Common myeloid progenitor, CD34-positive (primary cell): ENCODE measurements around the gene ELOVL3. TPM values are rescaled to one million over a fixed set of nuclear protein-coding genes. Genes with fewer than 3 reads are reported as not detected.

Experiments used
- CTCF ChIA-PET: fragments of 350-600 bp; sonication (Branson Sonifier 250); formaldehyde crosslinking; loops from one replicate; lab custom pipeline; 2021; ENCODE audit warnings: antibody characterized with exemption; lab: Charles Lee
- POLR2A ChIA-PET: fragments of 350-600 bp; sonication (Branson Sonifier 250); formaldehyde crosslinking; loops from one replicate; lab custom pipeline; 2021; ENCODE audit warnings: antibody characterized with exemption; lab: Charles Lee
- DNase-seq, 3 donors: peaks; one replicate each; pipeline versions ENCODE4 v3.0.0 to v3.0.0-alpha.2; 2013
- H3K27ac ChIP-seq, 2 experiments: 1 replicate in 1 of 2; 2 replicates in 1 of 2; pipeline ENCODE4 v1.7.0; 2013; ENCODE audit warnings: inconsistent platforms in 2 of 2, low read length in 2 of 2, mild to moderate bottlenecking in 2 of 2, low read depth in 1 of 2, moderate library complexity in 1 of 2; ENCODE audit not compliant: severe bottlenecking in 2 of 2, insufficient read depth in 1 of 2, poor library complexity in 1 of 2
- H3K27me3 ChIP-seq, 5 experiments: replicated peaks in 2 of 5; 1 replicate in 3 of 5; 2 replicates in 2 of 5; pipeline versions ENCODE4 v1.6.1 to v1.7.0; 2013; ENCODE audit warnings: low read length in 4 of 5, mild to moderate bottlenecking in 2 of 5, moderate library complexity in 2 of 5, inconsistent platforms in 1 of 5; ENCODE audit not compliant: insufficient read depth in 5 of 5, control insufficient read depth in 4 of 5
- H3K36me3 ChIP-seq, 4 experiments: 1 replicate in 2 of 4; 2 replicates in 2 of 4; pipeline versions ENCODE4 v1.6.1 to v1.7.0; 2013; ENCODE audit warnings: low read length in 3 of 4, control low read depth in 1 of 4, mild to moderate bottlenecking in 1 of 4; ENCODE audit not compliant: control insufficient read depth in 4 of 4, insufficient read depth in 4 of 4
- H3K4me1 ChIP-seq, 4 experiments: 1 replicate in 3 of 4; 2 replicates in 1 of 4; pipeline versions ENCODE4 v1.6.1 to v1.7.1; 2013; ENCODE audit warnings: low read length in 3 of 4, mild to moderate bottlenecking in 3 of 4, control low read depth in 1 of 4, inconsistent platforms in 1 of 4, moderate library complexity in 1 of 4; ENCODE audit not compliant: control insufficient read depth in 4 of 4, insufficient read depth in 4 of 4; ENCODE audit errors: control extremely low read depth in 1 of 4
- H3K4me3 ChIP-seq, 7 experiments: 1 replicate in 4 of 7; 2 replicates in 3 of 7; pipeline versions ENCODE4 v1.5.1 to v1.7.0; 2013; ENCODE audit warnings: mild to moderate bottlenecking in 7 of 7, low read length in 6 of 7, moderate library complexity in 6 of 7, inconsistent platforms in 2 of 7, low read depth in 2 of 7, control low read depth in 1 of 7; ENCODE audit not compliant: insufficient read depth in 4 of 7, control insufficient read depth in 1 of 7; ENCODE audit errors: extremely low read depth in 1 of 7
- H3K9me3 ChIP-seq, 5 experiments: 1 replicate in 4 of 5; 2 replicates in 1 of 5; pipeline versions ENCODE4 v1.6.1 to v1.7.1; 2013; ENCODE audit warnings: low read length in 4 of 5, mild to moderate bottlenecking in 2 of 5, inconsistent platforms in 1 of 5, low read depth in 1 of 5, moderate library complexity in 1 of 5; ENCODE audit not compliant: control insufficient read depth in 4 of 5, insufficient read depth in 2 of 5; ENCODE audit errors: control extremely low read depth in 1 of 5
- WGBS: methylation state at CpG from one replicate; pipeline ENCODE4 v1.1.5; 2013; ENCODE audit not compliant: insufficient coverage; 5-methylcytosine and 5-hydroxymethylcytosine counted together
- polyA plus RNA-seq: library from polyadenylated mRNA; unstranded; fragments of 120-200 nt; gene quantifications from one replicate; pipeline ENCODE4 v1.2.1, GENCODE V29; 2013

ELOVL3 gene, protein sequence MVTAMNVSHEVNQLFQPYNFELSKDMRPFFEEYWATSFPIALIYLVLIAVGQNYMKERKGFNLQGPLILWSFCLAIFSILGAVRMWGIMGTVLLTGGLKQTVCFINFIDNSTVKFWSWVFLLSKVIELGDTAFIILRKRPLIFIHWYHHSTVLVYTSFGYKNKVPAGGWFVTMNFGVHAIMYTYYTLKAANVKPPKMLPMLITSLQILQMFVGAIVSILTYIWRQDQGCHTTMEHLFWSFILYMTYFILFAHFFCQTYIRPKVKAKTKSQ
- polyA plus RNA-seq, result not detected

DNA sequence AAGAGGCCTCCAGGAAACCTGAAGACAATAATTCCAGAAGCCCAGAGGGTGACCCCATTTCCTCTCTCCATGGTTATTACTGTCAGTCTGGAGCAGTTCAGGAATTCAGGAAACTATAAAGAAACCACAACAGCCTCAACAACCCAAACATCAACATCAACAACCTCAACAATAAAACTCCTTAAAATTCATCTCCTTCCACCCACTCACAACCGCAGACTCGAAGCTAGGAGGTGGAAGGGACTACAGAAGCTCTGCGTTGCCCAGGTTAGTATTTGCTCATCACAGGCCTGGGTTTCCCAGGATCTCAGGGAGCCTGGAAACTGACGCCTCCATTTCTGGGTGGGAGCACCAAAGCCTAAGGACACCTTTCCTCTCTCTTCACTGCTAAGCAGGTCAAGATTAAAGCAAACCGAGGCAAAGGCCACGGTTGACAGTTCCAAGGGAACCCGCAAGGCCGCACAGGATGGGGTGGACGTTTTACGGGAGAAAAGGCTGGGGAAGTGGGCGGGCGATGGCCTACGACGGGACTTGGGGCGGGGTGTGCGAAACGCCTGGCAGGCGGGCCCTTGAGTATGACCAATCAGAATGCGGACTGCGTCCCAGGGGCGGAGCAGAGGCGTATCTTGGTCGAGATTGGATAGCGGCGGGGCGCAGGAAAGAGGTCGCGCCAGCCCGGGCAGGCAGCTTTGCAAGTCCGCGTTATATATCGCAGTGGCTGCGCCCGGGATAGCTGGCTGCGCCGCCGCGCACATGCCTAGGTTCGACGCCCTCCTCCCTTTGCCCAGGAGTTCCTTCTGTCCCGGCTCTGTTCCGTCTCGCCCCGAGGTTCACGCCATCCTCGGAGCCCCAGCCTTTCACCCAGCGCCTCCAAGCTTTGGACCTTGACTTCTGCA is at the start of gene ELOVL3:
Gene ELOVL3 (plus strand): TSS at position 654 of the 896 bp plus-strand sequence. CDS start 250 bp downstream, outside the sequence.
- CTCF ChIA-PET, result interaction anchor here (0.5 to 23.8 kb wide), 14 partner anchors 10 to 240 kb away, joined by 3 to 611 read pairs (median 4); no protein-coding TSS in a partner anchor
- no peaks in the 10 kb centered on the region for H3K36me3 ChIP-seq
- no peaks in the 10 kb centered on the region for H3K9me3 ChIP-seq
- H3K4me3 ChIP-seq, result peak within 1 kb of the TSS in 4 of 7 experiments; percentile 9 to 69 (median 36)
- peaks cover 0 to 26% (median 25%) of the 10 kb centered on the region in 4 experiments for H3K4me1 ChIP-seq
- H3K27ac ChIP-seq, result no peak within 1 kb of the TSS
- POLR2A ChIA-PET, result no interaction called here
- WGBS, result 7% methylated on average over 37 of the region's 47 CpGs
- peak; percentile 90 to 96 (median 95) for DNase-seq
- H3K27me3 ChIP-seq, result peaks cover 6 to 46% (median 26%) of the 10 kb centered on the region in 5 experiments

DNA sequence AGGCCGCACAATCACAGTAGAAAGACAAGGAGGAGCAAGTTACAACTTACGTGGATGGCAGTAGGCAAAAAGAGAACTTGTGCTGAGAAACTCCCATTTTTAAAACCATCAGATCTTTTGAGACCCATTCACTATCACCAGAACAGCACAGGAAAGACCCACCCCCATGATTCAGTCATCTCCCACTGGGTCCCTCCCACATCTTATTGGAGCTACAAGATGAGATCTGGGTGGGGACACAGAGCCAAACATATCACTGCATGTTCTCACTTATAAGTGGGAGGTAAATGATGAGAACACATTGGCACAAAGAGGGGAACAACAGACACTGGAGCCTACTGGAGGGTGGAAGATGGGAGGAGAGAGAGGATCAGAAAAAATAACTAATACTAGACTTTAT is 41.5 kb upstream of the ELOVL3 start:
- 83% methylated on average over 2 of the region's 2 CpGs for WGBS
- CTCF ChIA-PET, result interaction anchor here (0.6 kb wide), 1 partner anchor 16 kb away, joined by 3 read pairs; no protein-coding TSS in a partner anchor

DNA sequence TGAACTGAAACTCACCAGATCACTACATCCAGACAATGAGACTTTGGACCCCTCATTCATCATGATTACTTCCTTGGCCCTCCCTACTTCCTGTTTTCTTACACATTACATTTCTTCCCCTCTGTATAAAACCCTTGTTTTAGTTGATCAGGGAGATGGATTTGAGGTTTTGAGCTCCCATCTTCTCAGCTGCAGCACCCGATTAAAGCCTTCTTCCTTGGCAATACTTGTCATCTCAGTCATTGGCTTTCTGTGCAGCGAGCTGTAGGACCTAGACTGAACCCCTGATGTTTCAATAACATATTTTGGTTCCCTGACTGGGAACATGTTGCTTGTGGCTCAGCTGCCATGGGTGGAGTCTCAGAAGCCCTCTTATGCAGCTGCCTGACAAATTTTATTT is 40.8 kb upstream of the ELOVL3 start:
- POLR2A ChIA-PET, result no interaction called here
- no peaks in the 10 kb centered on the region for H3K27me3 ChIP-seq

More for the DNA sequence above, 41.5 kb upstream of the ELOVL3 start:
- no peak overlapping the region for H3K4me3 ChIP-seq
- H3K36me3 ChIP-seq, result no peaks in the 10 kb centered on the region
- H3K27ac ChIP-seq, result no peak overlapping the region
- H3K9me3 ChIP-seq, result peaks cover 0 to 4% (median 3%) of the 10 kb centered on the region in 5 experiments
- POLR2A ChIA-PET, result no interaction called here
- peaks cover 0 to 2% (median 0%) of the 10 kb centered on the region in 4 experiments for H3K4me1 ChIP-seq
- DNase-seq, result no peak
- peaks cover 0 to under 1% (median 0%) of the 10 kb centered on the region in 5 experiments for H3K27me3 ChIP-seq

DNA sequence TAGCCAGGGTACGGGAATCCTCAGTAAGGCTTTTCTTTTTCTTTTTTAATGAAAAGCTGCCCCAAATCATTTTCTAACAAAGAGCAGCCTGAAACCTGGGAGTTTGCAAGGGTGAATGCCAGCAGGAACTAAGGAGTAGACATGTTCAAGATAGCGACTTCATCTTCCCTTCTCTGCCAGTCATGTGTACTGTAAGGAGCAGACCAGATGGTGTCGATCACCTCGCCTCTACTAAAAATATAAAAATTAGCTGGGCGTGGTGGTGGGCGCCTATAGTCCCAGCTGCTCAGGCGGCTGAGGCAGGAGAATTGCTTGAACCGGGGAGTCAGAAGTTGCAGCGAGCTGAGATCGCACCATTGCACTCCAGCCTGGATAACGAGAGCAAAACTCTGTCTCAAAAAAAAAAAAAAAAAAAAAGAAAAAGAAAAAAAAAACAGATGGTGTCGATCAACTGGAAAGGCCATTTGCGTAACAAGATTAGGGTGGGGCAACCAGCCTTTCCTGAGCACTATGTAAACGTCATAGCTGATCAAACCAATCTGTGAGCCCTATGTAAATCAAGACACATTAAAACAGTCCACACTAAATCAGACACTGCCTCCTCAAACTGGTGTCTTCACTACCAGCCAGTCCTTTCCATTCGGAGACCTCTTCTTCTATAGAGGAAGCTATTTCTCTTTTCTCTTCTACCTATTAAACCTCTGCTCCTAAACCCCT is 40.1 kb upstream of the ELOVL3 start:
- POLR2A ChIA-PET, result interaction anchor here (1.0 kb wide), 1 partner anchor 225 kb away, joined by 3 read pairs; no protein-coding TSS in a partner anchor
- DNase-seq, result no peak
- H3K4me3 ChIP-seq, result no peak overlapping the region

More for the DNA sequence above, 40.8 kb upstream of the ELOVL3 start:
- WGBS, result 93% methylated on average over 2 of the region's 2 CpGs
- no peak overlapping the region for H3K27ac ChIP-seq
- H3K4me1 ChIP-seq, result peaks cover 0 to 2% (median 0%) of the 10 kb centered on the region in 4 experiments
- no peaks in the 10 kb centered on the region for H3K36me3 ChIP-seq
- H3K4me3 ChIP-seq, result no peak overlapping the region
- DNase-seq, result no peak
- CTCF ChIA-PET, result no interaction called here
- H3K9me3 ChIP-seq, result peaks cover 0 to 6% (median 3%) of the 10 kb centered on the region in 5 experiments

DNA sequence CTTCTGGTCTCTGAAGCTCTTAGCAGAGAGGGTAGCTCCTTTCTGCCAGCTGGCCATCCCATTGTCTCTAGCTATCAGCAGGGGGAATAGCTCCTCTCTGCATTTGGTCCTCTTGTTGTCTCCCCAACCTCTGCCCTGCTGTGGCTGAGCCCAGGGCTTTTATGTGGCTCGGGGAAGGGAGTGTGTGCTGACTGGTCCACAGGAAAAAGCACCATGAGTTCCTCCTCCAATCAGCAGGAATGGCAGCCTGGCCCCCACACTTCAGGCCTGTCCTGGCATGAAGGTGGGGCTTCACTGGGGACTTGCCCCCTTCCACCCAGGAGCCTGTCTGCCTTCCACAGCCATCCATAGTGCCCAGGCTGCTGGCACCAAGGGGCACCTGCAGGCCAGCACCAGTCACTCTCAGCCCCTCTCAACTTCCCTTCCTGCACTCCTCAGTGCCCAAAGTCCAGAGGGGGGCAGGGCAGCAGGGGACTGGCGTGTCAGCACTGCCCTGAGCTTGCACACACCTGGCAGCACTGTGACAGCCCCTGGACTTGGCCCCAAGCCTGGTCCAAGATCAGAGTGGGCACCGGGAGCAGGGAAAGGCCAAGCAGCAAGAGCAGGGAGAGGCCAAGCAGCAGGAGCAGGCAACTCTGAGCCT is 37.7 kb upstream of the ELOVL3 start:
- no peak overlapping the region for H3K4me3 ChIP-seq
- H3K27me3 ChIP-seq, result no peaks in the 10 kb centered on the region
- H3K4me1 ChIP-seq, result peaks cover 0 to 2% (median 0%) of the 10 kb centered on the region in 4 experiments
- ChIA-PET POLR2A (no interaction called here), CTCF (interaction anchor here (1.2 kb wide), 1 partner anchor 41 kb away, joined by 4 read pairs; no protein-coding TSS in a partner anchor)
- 100% methylated on average over 3 of the region's 3 CpGs for WGBS
- H3K9me3 ChIP-seq, result peaks cover 0 to 18% (median 11%) of the 10 kb centered on the region in 5 experiments
- no peak overlapping the region for H3K27ac ChIP-seq
- no peak for DNase-seq
- H3K36me3 ChIP-seq, result no peaks in the 10 kb centered on the region

More for the DNA sequence above, 40.1 kb upstream of the ELOVL3 start:
- H3K27me3 ChIP-seq, result no peaks in the 10 kb centered on the region
- 94% methylated on average over 4 of the region's 15 CpGs for WGBS
- H3K36me3 ChIP-seq, result no peaks in the 10 kb centered on the region
- peaks cover 0 to 2% (median 0%) of the 10 kb centered on the region in 4 experiments for H3K4me1 ChIP-seq
- H3K9me3 ChIP-seq, result peaks cover 0 to 6% (median 3%) of the 10 kb centered on the region in 5 experiments
- H3K27ac ChIP-seq, result no peak overlapping the region
- CTCF ChIA-PET, result no interaction called here
